C4-2B (cell line): ENCODE results near the gene ZNF516.

Experiments used
- H3K27ac ChIP-seq: fragments of 450-650 bp; 2 replicates; pipeline ENCODE4 v1.5.1; 2017
- CTCF ChIP-seq: fragments of 450-650 bp; conservative IDR thresholded peaks from 2 replicates; pipeline ENCODE4 v1.5.1; 2017; ENCODE audit warnings: mild to moderate bottlenecking
- ZFX ChIP-seq: fragments of 450-650 bp; IDR thresholded peaks from 2 replicates; pipeline ENCODE4 v1.6.1; 2017

Gene ZNF516

GRCh38 chr18:76318607-76319006 lies 176.4 kb downstream of the ZNF516 start:
- no peak for TF ChIP-seq CTCF
- no peak for TF ChIP-seq ZFX
- H3K27ac ChIP-seq = no peak overlapping the region

- H3K27ac ChIP-seq = no peak overlapping the region
- TF ChIP-seq ZFX (no peak), CTCF (no peak)
Measured at GRCh38 chr18:76317136-76317535, 177.9 kb downstream of the ZNF516 start.

GRCh38 chr18:76315722-76316230 lies 179.3 kb downstream of the ZNF516 start:
- TF ChIP-seq ZFX = no peak
- TF ChIP-seq CTCF = no peak
- H3K27ac ChIP-seq = no peak overlapping the region

- H3K27ac ChIP-seq = no peak overlapping the region
- TF ChIP-seq CTCF = no peak
- no peak for TF ChIP-seq ZFX
Measured at GRCh38 chr18:76314496-76314895, 180.5 kb downstream of the ZNF516 start.

GRCh38 chr18:76314015-76314414 lies 181.0 kb downstream of the ZNF516 start:
- no peak for TF ChIP-seq ZFX
- TF ChIP-seq CTCF = no peak
- no peak overlapping the region for H3K27ac ChIP-seq
